ENCODE measurements around the gene AUTS2.
"Not testable (repeated sequence)": the region's sequence is repeated elsewhere in the genome, so short reads cannot be mapped to it uniquely, and the experiment has no call there.

AUTS2 gene

GRCh38 chr7:70343519-70343918 is 745.2 kb downstream of the AUTS2 start:
- DNase-seq = no peak

DNA sequence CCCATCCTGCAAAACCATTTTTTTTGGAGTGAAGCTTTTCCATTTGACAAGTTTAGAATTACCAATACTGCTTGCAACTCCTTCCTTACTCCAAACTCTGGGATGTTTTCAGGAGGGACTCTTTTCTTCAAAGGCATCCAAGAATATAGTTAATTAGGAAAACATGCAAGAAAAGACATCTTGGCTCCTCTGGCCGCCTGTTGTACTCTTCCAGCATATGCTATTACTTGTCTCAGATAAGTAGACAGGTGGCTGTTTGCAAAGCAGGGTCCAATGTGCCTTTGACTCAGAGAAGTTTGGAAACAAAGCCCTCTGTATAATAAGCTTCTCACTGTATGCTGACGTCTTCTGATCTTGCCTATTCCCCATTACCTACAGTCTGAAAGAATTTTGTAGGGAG is 746.5 kb downstream of the AUTS2 start:
- no peak for DNase-seq

DNA sequence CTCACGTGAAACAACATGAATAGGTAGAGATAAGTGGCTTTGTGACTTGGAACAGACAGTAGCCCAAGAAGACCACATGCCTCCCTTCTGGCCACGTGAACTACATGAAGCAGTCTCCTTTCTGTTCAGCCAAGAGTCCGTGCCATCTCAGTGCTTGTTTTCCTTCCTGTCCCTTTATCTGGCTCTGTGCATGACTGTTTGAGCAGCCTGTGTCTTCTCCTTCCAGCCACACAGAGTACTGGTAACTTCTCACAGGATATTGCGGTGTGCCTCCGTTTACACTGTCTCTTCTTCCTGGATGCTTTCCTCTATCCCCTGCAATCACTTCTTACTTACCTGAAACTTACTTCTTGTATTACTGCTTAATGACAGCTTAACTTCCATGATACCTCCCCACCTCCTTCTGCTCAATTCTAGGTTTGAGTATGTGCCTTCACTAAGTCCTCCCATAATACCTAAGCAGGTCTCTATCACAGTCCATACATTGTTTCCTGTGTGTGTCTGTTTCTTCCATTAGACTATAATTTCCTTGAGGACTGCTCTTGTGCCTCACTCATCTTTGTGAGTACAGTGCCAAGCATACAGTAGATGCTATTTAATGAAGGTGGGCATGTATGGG is 748.7 kb downstream of the AUTS2 start:
- DNase-seq = no peak

GRCh38 chr7:70347463-70348254 is 749.4 kb downstream of the AUTS2 start:
- DNase-seq = no peak

GRCh38 chr7:70349031-70349430 is 750.8 kb downstream of the AUTS2 start:
- no peak for DNase-seq

DNA sequence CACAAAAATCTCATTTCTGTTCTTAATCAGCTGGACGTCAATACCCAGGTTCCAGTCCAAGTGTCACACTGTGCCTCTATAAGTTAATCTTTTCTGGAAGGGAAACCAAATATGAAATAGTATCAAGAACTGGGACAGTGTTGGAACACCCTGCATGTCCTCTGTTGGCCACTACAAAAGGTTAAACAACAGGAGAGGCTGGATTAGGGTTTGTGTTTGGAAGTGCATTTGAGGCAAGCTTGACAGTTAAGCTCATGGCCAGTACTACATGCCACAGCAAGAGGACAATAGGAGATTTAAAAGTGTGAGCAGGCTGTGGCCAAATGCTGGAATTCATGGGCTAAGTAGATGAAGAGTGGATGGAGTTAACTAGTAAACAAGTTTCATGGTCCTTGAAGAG is 751.5 kb downstream of the AUTS2 start:
- no peak for DNase-seq

- DNase-seq = no peak
These were observed 753.8 kb downstream of the AUTS2 start for GRCh38 chr7:70352088-70352487.

GRCh38 chr7:70352906-70353305 is 754.6 kb downstream of the AUTS2 start:
- no peak for DNase-seq

DNA sequence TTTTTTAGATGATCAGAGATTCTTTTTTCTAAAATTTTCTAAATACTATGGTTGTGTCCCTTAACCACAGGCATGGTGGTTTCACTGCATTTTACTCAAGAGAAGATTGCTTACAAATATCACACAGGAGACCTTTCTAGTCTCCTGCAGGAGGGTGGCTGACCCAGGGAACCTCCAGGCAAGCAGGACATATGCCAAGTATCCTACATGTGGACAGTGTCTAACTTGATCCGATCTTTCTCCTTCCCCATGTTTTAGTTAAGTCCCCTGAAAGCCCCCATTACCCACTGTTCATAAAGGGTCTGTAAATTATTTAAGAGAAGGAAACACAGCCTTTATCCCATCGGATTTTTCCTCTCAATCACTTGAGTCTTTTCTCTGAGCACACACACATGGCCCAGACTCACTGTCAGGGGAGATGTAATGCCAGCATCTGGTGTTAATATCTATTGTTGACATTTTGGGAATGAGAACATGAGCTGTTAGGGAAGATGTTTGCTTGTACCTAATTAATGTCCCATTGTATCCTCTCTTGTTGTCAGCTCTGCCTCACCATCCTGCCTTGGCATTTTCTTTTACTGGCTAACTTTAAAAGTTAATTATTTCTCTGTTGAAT is 755.2 kb downstream of the AUTS2 start:
- no peak for DNase-seq

DNA sequence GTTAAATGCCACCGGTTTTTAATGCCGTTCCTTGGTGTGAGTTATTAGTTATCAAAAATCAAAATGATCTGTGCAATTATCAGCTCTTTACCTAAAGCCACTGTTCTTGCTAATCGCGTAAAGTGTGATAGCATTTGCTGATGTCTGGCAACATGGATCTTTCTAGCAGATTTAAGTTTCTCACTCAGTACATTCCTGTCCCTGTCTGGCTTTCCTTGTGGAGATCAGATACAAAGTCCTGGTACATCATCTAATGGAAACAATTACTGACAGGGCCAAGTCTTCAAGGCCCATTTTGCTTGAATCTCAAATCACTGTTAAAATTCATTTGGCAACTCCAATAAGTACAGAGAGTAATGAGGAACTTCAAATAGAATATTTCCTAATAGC is 755.7 kb downstream of the AUTS2 start:
- DNase-seq = no peak

GRCh38 chr7:70354409-70355169 is 756.3 kb downstream of the AUTS2 start:
- DNase-seq = no peak

DNA sequence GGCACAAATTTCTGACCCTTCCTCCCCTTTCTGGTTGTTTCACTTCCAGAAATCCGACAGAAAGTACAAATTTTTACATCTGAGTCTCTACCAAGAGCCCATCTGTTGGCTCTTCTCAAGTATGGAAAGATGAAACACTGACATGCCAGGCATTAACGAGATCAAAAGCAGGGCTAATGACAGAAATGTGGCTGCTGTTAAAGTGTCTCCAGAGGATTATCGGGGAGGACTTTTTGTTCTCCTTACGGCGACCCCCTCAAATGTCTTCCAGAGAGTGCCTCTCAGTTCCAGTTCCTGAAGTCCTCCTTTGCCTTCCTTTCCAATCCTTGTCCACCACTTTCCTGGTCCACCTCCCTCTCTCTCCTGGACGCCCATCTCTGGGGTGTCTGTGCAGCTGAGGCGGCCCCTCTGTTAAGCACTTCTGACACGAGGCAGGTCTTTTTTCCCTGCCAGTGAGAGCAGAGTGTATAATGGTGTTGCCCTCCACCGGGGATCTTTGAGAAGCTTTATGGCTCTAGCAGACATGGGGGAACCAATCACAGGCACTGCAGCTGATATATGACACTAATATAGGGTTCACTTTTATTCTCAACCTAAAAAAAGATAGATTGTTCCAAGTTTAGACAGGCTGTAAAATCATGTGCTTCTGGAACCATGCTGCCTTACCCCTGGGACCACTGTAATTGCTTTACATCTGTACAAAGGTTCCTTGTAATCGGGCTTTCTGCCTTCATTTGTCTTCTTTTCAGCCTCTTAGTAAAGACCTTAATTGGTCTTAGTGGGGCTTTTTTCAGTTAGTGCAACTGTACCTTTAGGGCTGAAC is 757.1 kb downstream of the AUTS2 start:
- DNase-seq = no peak

GRCh38 chr7:70356085-70356786 is 758.0 kb downstream of the AUTS2 start:
- DNase-seq = no peak

DNA sequence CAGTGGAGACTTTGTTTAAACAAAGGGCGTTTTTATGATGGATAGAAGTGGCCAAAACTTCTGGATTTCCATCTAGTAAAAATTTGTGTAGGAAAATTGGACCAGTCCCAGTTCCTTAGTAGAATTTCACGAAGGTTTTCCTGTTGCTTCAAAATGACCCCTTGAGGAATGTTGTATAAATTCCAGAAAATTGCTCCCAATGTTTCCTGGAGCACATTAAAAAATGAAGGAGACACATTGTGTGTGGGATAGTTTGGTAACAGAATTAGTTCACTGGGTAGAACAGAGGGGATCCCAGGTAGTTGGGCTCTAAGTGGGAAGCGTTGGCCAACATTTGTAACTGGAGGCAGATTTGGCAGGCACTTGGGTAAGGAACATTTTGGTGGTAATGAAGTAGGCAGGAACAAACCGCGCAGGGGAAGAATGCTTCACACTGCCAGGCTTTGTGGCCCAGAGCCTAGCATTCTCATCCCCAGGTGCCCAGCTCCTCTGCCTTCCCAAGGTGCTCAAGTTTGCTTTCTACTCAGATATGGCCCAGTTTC is 758.6 kb downstream of the AUTS2 start:
- DNase-seq = no peak

- no peak for DNase-seq
These were observed 762.3 kb downstream of the AUTS2 start for GRCh38 chr7:70360557-70360956.

DNA sequence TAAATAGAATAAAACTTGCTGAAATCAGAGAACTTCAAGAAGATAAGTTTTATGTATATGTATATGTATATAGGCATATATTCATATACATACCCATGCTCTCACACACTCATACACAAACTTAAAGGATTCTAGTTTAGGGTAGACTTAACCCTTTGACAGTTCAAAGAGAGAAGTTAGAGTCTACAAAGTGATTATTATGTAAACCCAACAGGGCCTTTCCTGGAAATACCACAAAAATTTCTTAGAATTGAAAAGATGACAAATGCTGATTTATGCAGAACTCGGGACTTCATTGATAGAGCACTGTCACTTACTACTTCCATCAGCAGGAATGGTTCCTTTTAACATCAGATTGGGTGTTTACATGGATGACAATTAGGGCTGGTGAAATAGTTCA is 763.5 kb downstream of the AUTS2 start:
- DNase-seq = no peak

DNA sequence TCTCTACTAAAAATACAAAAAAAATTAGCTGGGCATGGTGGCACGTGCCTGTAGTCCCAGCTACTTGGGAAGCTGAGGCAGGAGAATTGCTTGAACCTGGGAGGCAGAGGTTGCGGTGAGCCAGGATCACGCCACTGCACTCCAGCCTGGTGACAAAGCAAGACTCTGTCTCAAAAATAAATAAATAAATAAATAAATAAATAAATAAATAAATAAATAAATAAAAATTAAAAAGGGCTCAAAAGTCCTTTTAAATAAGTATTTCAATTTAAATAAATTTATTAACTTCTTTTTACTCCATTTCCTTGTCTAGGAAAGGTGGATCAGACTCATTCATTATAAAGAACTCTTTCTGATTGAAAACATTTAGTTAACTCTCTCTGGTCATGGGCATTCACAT is 766.1 kb downstream of the AUTS2 start:
- DNase-seq = not testable (repeated sequence)

- DNase-seq = no peak
These were observed 773.4 kb downstream of the AUTS2 start for GRCh38 chr7:70371652-70372051.

DNA sequence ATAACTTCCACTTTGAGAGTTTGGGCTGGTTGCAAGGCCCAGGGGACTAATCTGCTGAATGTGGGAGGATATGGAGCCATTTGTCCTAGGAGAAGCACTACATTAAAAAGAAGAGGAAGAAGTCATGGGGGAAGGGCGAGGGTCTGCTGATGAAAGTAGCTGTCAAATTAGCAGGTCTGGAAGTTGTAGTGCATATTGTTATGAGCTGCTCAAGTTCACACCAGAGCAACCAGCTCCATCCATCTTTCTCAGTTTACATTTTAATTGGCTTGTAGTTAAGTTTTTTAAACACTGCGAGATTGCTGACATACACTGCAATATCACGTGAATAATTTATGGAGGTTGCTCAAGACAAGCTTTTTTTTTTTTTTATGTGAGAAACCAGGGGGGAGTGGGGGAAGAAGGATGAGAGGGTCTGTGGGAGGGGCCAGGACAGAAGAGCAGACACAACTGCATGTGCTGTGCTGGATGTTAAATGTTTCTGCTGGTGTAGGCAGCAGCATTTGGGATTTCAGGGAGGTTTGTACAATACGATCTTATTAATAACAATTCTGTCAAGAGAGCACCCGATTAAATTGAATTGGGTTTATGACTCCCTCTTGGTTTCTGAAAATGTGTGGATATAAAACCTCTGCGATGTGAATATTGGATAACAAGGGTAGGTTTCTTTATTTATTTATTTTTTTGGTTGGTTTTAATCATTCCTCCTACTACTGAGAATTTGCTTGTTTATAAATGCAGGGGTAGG is 774.7 kb downstream of the AUTS2 start:
- no peak for DNase-seq

DNA sequence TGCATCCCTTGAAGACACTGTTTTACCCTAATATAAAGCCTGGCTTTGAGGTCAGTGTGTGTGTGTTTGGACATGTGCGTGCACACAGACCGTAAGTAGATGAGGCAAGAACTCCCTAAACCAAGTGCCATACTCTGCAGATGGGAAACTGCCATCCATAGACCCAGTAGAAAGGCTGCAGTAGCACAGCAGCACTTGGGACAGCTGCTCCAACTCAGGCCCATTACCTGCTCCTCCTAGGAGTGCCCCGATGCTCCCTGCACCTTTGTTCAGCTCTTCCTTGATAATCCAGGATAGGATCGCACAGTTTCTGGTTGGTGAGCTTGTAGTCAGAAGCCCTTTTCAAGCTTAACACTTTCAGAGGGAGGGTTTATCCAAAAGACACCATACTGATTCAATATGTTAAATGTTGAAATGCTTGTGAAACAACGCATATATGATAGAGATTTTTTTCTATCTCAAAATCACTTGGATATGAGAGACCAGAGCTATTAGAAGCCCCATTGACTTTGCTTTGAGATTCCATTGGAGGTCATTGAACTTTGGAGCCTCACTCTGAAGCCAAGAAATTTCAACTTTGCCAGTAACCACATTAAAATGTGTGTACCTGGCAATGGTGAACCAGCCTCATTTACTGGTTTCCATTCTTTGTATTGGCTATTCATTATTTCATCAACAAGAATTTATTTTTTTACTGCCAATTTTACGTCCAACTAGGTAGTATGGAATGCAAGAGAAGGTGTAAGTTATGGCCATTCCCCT is 776.7 kb downstream of the AUTS2 start:
- DNase-seq = no peak

Measured in stimulated activated CD4-positive, alpha-beta T cell treated with anti-CD3 and anti-CD28 coated beads, Interleukin-4, amount 100 ng/mL, for 1 hour (primary cell).